GM10248 (cell line): Measurements from ENCODE around the gene KIF13A.

ENCODE experiments used
- CTCF ChIA-PET: fragments of 300-600 bp; sonication (Branson Sonifier 250); formaldehyde crosslinking; extraction: SDS; loops from one replicate; lab custom pipeline; 2021; ENCODE audit warnings: antibody characterized with exemption; lab: Yijun Ruan, JAX
- POLR2A ChIA-PET: fragments of 350-650 bp; sonication (Branson Sonifier 250); formaldehyde crosslinking; extraction: SDS; loops from one replicate; lab custom pipeline; 2020; ENCODE audit warnings: antibody characterized with exemption; lab: Yijun Ruan, JAX
- DNase-seq: peaks from one replicate; pipeline ENCODE4 v3.0.0; 2012; ENCODE audit errors: extremely low spot score
- CTCF ChIP-seq: IDR thresholded peaks from 2 replicates; pipeline ENCODE4 v1.5.1; 2012; ENCODE audit warnings: mild to moderate bottlenecking, low read depth; ENCODE audit errors: extremely low read depth, missing control alignments, control extremely low read depth

Gene KIF13A

GRCh38 chr6:17826301-17826700 lies 161.1 kb downstream of the KIF13A start:
- CTCF ChIA-PET = interaction anchor here (0.8 to 1.0 kb wide), 2 partner anchors 11 to 22 kb away, joined by 3 to 4 read pairs; no protein-coding TSS in a partner anchor
- POLR2A ChIA-PET = no interaction called here
- DNase-seq = no peak
- TF ChIP-seq CTCF = no peak

GRCh38 chr6:17820055-17820454 lies 167.4 kb downstream of the KIF13A start:
- CTCF ChIA-PET = interaction anchor here (1.6 to 8.8 kb wide), 2 partner anchors 15 to 235 kb away, joined by 4 to 66 read pairs; no protein-coding TSS in a partner anchor
- TF ChIP-seq CTCF = no peak
- DNase-seq = no peak
- POLR2A ChIA-PET = no interaction called here

- no peak for TF ChIP-seq CTCF
- CTCF ChIA-PET = interaction anchor here (0.9 to 8.8 kb wide), 5 partner anchors 13 to 661 kb away, joined by 3 to 66 read pairs (median 4); no protein-coding TSS in a partner anchor
- POLR2A ChIA-PET = no interaction called here
- DNase-seq = no peak
Measured at GRCh38 chr6:17817763-17818162, 169.7 kb downstream of the KIF13A start.

DNA sequence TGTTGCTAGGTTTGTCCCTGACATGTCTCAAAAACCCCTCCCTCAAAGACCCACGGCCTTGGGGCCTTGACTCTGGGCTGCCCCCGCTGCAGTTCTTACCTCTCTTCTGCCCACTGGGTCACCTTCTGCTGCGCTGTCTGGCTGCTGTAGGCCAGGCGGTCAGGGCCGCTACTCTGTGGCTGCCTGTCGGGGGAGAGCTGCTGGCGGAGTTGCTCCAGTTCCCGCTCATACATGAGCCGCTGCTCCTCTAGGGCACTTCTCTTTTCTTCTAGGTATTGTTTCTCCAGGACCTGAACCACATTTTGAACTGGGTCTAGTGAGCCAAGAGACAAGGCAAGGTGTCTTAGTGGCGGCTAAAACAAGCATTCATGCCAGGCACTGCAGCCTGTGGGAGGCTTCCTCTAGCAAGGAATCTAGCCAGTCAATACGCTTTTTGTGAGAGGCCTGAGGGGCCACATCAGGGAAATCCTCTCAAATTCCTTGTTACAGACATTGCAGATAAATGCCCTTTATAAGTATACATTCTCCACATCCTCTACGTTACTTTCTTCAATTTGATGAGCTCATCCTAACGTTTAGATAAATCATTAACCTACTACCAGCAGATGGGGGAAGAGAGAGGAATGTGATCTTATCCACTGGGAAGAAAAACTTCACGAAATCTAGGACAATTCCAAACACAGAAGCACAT lies 170.4 kb downstream of the KIF13A start:
- ChIA-PET CTCF (interaction anchor here (0.9 to 8.8 kb wide), 6 partner anchors 12 to 659 kb away, joined by 3 to 66 read pairs (median 4); no protein-coding TSS in a partner anchor), POLR2A (no interaction called here)
- no peak for TF ChIP-seq CTCF
- DNase-seq = no peak

DNA sequence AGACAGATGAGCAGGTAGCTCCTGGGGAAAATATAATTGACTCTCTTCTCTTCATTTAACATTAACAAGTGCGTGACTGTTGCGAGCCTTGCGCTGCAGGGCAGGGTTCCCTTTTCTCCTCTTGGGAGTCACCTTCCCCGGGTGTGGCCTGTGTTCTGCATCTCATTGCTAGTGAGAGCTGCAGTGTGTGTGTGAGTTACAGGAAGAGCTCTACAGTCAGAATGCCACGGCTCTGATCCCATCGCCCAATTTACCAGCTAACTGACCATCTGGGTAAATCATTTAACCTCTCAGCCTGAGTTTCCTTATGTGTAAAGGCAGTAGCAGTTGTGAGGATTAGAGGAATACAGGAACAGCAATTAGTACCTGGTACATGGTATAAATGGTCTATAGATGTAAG lies 173.9 kb downstream of the KIF13A start:
- TF ChIP-seq CTCF = no peak
- ChIA-PET CTCF (interaction anchor here (5.6 to 8.8 kb wide), 2 partner anchors 9 to 230 kb away, joined by 34 to 66 read pairs; no protein-coding TSS in a partner anchor), POLR2A (interaction anchor here (0.7 kb wide), 1 partner anchor 229 kb away, joined by 3 read pairs; no protein-coding TSS in a partner anchor)
- no peak for DNase-seq

DNA sequence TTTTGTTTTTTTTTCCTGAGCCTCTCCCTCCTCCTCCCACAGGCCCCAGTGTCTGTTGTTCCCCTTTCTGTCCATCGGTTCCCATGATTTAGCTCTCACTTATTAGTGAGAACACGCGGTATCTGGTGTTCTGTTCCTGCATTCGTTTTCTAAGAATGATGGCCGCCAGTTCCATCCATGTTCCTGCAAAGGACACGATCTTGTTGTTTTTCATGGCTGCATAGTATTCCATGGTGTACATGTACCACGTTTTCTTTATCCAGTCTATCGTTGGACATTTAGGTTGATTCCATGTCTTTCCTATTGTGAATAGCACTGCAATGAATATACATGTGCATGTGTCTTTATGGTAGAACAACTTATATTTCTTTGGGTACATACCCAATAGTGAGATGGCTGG lies 175.1 kb downstream of the KIF13A start:
- POLR2A ChIA-PET = no interaction called here
- CTCF ChIA-PET = interaction anchor here (0.8 to 8.8 kb wide), 4 partner anchors 8 to 656 kb away, joined by 3 to 66 read pairs (median 6); no protein-coding TSS in a partner anchor
- no peak for DNase-seq
- no peak for TF ChIP-seq CTCF
